HepG2 (cell line): ENCODE results near the gene ADAM10. TPM values are rescaled to one million over a fixed set of nuclear protein-coding genes. Genes with fewer than 3 reads are reported as not detected.

Source experiments
- ARHGAP35 ChIP-seq: sonication (generic); formaldehyde crosslinking; IDR thresholded peaks from 2 replicates; pipeline ENCODE4 v1.9.0; 2022; ENCODE audit warnings: mild to moderate bottlenecking, inconsistent platforms, moderate library complexity, missing genetic modification reagents, borderline replicate concordance
- ATF7 ChIP-seq, 2 experiments: fragments of 450-650 bp in 1 of 2; sonication (generic) in 1 of 2; formaldehyde crosslinking in 1 of 2; IDR thresholded peaks; 2 replicates each; pipeline versions ENCODE4 v1.4.0 to v1.6.1; 2016 to 2020; ENCODE audit warnings: antibody characterized with exemption in 1 of 2, mild to moderate bottlenecking in 1 of 2, missing genetic modification reagents in 1 of 2
- FOXA3 ChIP-seq: IDR thresholded peaks from 2 replicates; pipeline ENCODE4 v1.6.1; 2016; ENCODE audit warnings: missing genetic modification reagents, missing compliant biosample characterization
- GFI1 ChIP-seq: sonication (generic); formaldehyde crosslinking; IDR thresholded peaks from 2 replicates; pipeline ENCODE4 v1.5.0; 2020; ENCODE audit warnings: missing genetic modification reagents, mild to moderate bottlenecking, borderline replicate concordance
- HDAC6 ChIP-seq: fragments of 200-600 bp; sonication (generic); IDR thresholded peaks from 2 replicates; pipeline ENCODE4 v1.7.0; 2017; ENCODE audit warnings: mild to moderate bottlenecking, antibody characterized with exemption, low read length, low read depth
- NPAS2 ChIP-seq: sonication (generic); formaldehyde crosslinking; IDR thresholded peaks from 2 replicates; pipeline ENCODE4 v1.8.0; 2022; ENCODE audit warnings: mild to moderate bottlenecking, missing genetic modification reagents, borderline replicate concordance
- SALL1 ChIP-seq: sonication (generic); formaldehyde crosslinking; IDR thresholded peaks from 2 replicates; pipeline ENCODE4 v1.8.0; 2022; ENCODE audit warnings: mild to moderate bottlenecking, missing genetic modification reagents
- SAP130 ChIP-seq: IDR thresholded peaks from 2 replicates; pipeline ENCODE4 v1.6.1; 2016; ENCODE audit warnings: low read depth
- TRIM24 ChIP-seq: sonication (generic); formaldehyde crosslinking; IDR thresholded peaks from 2 replicates; pipeline ENCODE4 v1.8.0; 2022; ENCODE audit warnings: mild to moderate bottlenecking, missing genetic modification reagents
- ZFP41 ChIP-seq: sonication (generic); formaldehyde crosslinking; IDR thresholded peaks from 2 replicates; pipeline ENCODE4 v1.4.0; 2020; ENCODE audit warnings: mild to moderate bottlenecking, missing genetic modification reagents, borderline replicate concordance
- ZNF460 ChIP-seq: sonication (generic); formaldehyde crosslinking; IDR thresholded peaks from 2 replicates; pipeline ENCODE4 v1.5.1; 2020; ENCODE audit warnings: missing genetic modification reagents, mild to moderate bottlenecking, borderline replicate concordance
- ZNF549 ChIP-seq: sonication (generic); formaldehyde crosslinking; IDR thresholded peaks from 2 replicates; pipeline ENCODE4 v1.5.0; 2020; ENCODE audit warnings: missing genetic modification reagents
- ZNF850 ChIP-seq: sonication (generic); formaldehyde crosslinking; conservative IDR thresholded peaks from 2 replicates; pipeline ENCODE4 v1.9.0; 2021; ENCODE audit warnings: mild to moderate bottlenecking, missing genetic modification reagents
- polyA plus RNA-seq, 8 experiments: library from polyadenylated mRNA; depleted of rRNA in 3 of 8; stranded (reverse) in 7 of 8; unstranded in 1 of 8; fragments of >200 nt; fragmentation: Illumina TruSeq in 4 of 8; extraction: Trizol in 4 of 8; gene quantifications; 2 replicates each; pipeline versions ENCODE4 v1.2.1 to v1.2.3, GENCODE V29; 2011 to 2016; ENCODE audit warnings: low read depth in 4 of 8, missing spikeins in 1 of 8, mixed read lengths in 1 of 8; ENCODE audit not compliant: insufficient read depth in 1 of 8
- total RNA-seq, 5 experiments: library from RNA; depleted of rRNA; stranded (reverse); fragments of >200 nt; fragmentation: Illumina TruSeq; extraction: Trizol; gene quantifications; 2 replicates each; pipeline ENCODE4 v1.2.3, GENCODE V29; 2016; ENCODE audit warnings: low read depth in 1 of 5
- TF ChIP-seq, protein P1 (sequence below): sonication (generic); formaldehyde crosslinking; IDR thresholded peaks from 2 replicates; pipeline ENCODE4 v1.4.0; 2020; ENCODE audit warnings: mild to moderate bottlenecking, missing genetic modification reagents
- TF ChIP-seq, protein P2 (sequence below): sonication (generic); formaldehyde crosslinking; IDR thresholded peaks from 2 replicates; pipeline ENCODE4 v1.4.0; 2020; ENCODE audit warnings: mild to moderate bottlenecking, missing genetic modification reagents
- TF ChIP-seq, protein P3 (sequence below), 2 experiments: sonication (generic) in 1 of 2; formaldehyde crosslinking in 1 of 2; IDR thresholded peaks; 2 replicates each; pipeline versions ENCODE4 v1.5.1 to v1.6.1; 2011 to 2020; ENCODE audit warnings: borderline replicate concordance in 1 of 2, low read depth in 1 of 2, low read length in 1 of 2, mild to moderate bottlenecking in 1 of 2, missing genetic modification reagents in 1 of 2, moderate library complexity in 1 of 2

The ADAM10 gene
- total and polyA plus RNA-seq, 2 of the 13 experiments (the other 11 are each of a cell fraction or from before 2014, with no cell fraction given), result 92.7 to 125 TPM

DNA sequence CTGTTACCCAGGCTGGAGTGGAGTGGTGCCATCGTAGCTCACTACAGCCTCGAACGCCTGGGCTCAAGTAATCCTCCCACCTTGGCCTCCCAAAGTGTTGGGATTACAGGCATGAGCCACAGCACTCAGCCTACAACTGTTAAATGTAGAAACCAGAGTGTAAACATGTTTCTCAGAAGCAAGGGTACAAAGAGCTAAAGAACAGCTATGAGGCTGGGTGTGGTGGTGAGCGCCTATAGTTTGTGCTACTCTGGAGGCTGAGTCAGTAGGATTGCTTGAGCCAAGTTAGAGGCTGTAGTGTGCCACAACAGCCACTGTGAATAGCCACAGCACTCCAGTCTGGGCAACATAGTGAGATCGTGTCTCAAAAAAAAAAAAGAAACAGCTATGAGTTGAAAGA lies 16.8 kb upstream of the ADAM10 start (continued):
- TF ChIP-seq HDAC6, result no peak
- no peak for TF ChIP-seq TRIM24 (CRISPR knock-in tag)
- TF ChIP-seq ZNF549 (CRISPR knock-in tag), result no peak
- no peak for TF ChIP-seq NPAS2 (CRISPR knock-in tag)
- TF ChIP-seq, protein P1, sequence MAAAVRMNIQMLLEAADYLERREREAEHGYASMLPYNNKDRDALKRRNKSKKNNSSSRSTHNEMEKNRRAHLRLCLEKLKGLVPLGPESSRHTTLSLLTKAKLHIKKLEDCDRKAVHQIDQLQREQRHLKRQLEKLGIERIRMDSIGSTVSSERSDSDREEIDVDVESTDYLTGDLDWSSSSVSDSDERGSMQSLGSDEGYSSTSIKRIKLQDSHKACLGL (CRISPR knock-in tag), result no peak
- TF ChIP-seq ATF7 (IDR thresholded peaks at IDR 0.05), result no peak
- TF ChIP-seq ATF7 (CRISPR knock-in tag; IDR thresholded peaks at IDR 0.05), result no peak
- TF ChIP-seq, protein P2, sequence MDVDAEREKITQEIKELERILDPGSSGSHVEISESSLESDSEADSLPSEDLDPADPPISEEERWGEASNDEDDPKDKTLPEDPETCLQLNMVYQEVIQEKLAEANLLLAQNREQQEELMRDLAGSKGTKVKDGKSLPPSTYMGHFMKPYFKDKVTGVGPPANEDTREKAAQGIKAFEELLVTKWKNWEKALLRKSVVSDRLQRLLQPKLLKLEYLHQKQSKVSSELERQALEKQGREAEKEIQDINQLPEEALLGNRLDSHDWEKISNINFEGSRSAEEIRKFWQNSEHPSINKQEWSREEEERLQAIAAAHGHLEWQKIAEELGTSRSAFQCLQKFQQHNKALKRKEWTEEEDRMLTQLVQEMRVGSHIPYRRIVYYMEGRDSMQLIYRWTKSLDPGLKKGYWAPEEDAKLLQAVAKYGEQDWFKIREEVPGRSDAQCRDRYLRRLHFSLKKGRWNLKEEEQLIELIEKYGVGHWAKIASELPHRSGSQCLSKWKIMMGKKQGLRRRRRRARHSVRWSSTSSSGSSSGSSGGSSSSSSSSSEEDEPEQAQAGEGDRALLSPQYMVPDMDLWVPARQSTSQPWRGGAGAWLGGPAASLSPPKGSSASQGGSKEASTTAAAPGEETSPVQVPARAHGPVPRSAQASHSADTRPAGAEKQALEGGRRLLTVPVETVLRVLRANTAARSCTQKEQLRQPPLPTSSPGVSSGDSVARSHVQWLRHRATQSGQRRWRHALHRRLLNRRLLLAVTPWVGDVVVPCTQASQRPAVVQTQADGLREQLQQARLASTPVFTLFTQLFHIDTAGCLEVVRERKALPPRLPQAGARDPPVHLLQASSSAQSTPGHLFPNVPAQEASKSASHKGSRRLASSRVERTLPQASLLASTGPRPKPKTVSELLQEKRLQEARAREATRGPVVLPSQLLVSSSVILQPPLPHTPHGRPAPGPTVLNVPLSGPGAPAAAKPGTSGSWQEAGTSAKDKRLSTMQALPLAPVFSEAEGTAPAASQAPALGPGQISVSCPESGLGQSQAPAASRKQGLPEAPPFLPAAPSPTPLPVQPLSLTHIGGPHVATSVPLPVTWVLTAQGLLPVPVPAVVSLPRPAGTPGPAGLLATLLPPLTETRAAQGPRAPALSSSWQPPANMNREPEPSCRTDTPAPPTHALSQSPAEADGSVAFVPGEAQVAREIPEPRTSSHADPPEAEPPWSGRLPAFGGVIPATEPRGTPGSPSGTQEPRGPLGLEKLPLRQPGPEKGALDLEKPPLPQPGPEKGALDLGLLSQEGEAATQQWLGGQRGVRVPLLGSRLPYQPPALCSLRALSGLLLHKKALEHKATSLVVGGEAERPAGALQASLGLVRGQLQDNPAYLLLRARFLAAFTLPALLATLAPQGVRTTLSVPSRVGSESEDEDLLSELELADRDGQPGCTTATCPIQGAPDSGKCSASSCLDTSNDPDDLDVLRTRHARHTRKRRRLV (CRISPR knock-in tag), result no peak
- 0 out of 2 replicates have a peak, but pooled peaks have one; percentile 14 for TF ChIP-seq SALL1
- TF ChIP-seq ZFP41 (CRISPR knock-in tag), result no peak
- peak; percentile 47 for TF ChIP-seq FOXA3 (CRISPR knock-in tag)
- no peak for TF ChIP-seq ARHGAP35 (CRISPR knock-in tag)
- TF ChIP-seq, protein P3, sequence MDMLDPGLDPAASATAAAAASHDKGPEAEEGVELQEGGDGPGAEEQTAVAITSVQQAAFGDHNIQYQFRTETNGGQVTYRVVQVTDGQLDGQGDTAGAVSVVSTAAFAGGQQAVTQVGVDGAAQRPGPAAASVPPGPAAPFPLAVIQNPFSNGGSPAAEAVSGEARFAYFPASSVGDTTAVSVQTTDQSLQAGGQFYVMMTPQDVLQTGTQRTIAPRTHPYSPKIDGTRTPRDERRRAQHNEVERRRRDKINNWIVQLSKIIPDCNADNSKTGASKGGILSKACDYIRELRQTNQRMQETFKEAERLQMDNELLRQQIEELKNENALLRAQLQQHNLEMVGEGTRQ (IDR thresholded peaks at IDR 0.05; ENCODE audit: low read depth, low read length), result no peak
- TF ChIP-seq, protein P3 (CRISPR knock-in tag; IDR thresholded peaks at IDR 0.05; ENCODE audit: borderline replicate concordance), result no peak
- TF ChIP-seq ZNF460, result peak; percentile 58; the same call in 1 of the 2 replicates
- TF ChIP-seq GFI1 (CRISPR knock-in tag), result no peak
- peak; percentile 34; the same call in 1 of the 2 replicates for TF ChIP-seq SAP130 (CRISPR knock-in tag)
- no peak for TF ChIP-seq ZNF850 (CRISPR knock-in tag)
- TF ChIP-seq, all 625 proteins: peak for 9
